HepG2 (cell line): Measurements from ENCODE around the gene NATD1. TPM values are rescaled to one million over a fixed set of nuclear protein-coding genes. Genes with fewer than 3 reads are reported as not detected.

ENCODE experiments used
- ATF4 ChIP-seq, 2 experiments: fragments of 450-650 bp in 1 of 2; sonication (generic) in 1 of 2; formaldehyde crosslinking; IDR thresholded peaks; 2 replicates each; pipeline versions ENCODE4 v1.5.0 to v1.8.0; 2020 to 2022; ENCODE audit warnings: mild to moderate bottlenecking in 1 of 2, missing genetic modification reagents in 1 of 2
- DMAP1 ChIP-seq: IDR thresholded peaks from 2 replicates; pipeline ENCODE4 v1.6.1; 2016
- PHF5A ChIP-seq: IDR thresholded peaks from one replicate; pipeline ENCODE4 v1.6.1; 2018; ENCODE audit warnings: low read depth, missing genetic modification reagents; ENCODE audit not compliant: unreplicated experiment
- PREB ChIP-seq: sonication (generic); formaldehyde crosslinking; IDR thresholded peaks from 2 replicates; pipeline ENCODE4 v1.4.0; 2020; ENCODE audit warnings: missing genetic modification reagents
- RXRB ChIP-seq: IDR thresholded peaks from 2 replicates; pipeline ENCODE4 v1.6.1; 2016; ENCODE audit warnings: borderline replicate concordance, missing genetic modification reagents, missing compliant biosample characterization
- TFDP2 ChIP-seq: sonication (generic); formaldehyde crosslinking; IDR thresholded peaks from 2 replicates; pipeline ENCODE4 v1.4.0; 2020; ENCODE audit warnings: missing genetic modification reagents
- ZBTB40 ChIP-seq, 2 experiments: fragments of 450-650 bp in 1 of 2; sonication (generic) in 1 of 2; formaldehyde crosslinking in 1 of 2; IDR thresholded peaks; 2 replicates each; pipeline versions ENCODE4 v1.6.1 to v1.8.0; 2016 to 2022; ENCODE audit warnings: antibody characterized with exemption in 1 of 2, mild to moderate bottlenecking in 1 of 2, missing genetic modification reagents in 1 of 2
- ZFP91 ChIP-seq: sonication (generic); formaldehyde crosslinking; IDR thresholded peaks from 2 replicates; pipeline ENCODE4 v1.9.0; 2022; ENCODE audit warnings: missing genetic modification reagents, mild to moderate bottlenecking, borderline replicate concordance
- ZNF101 ChIP-seq: sonication (generic); formaldehyde crosslinking; IDR thresholded peaks from 2 replicates; pipeline ENCODE4 v1.4.0; 2020; ENCODE audit warnings: mild to moderate bottlenecking, low read depth, missing genetic modification reagents, borderline replicate concordance
- ZNF414 ChIP-seq: sonication (generic); formaldehyde crosslinking; IDR thresholded peaks from 2 replicates; pipeline ENCODE4 v1.5.0; 2020; ENCODE audit warnings: missing genetic modification reagents
- ZNF598 ChIP-seq: sonication (generic); formaldehyde crosslinking; IDR thresholded peaks from 2 replicates; pipeline ENCODE4 v1.5.1; 2020; ENCODE audit warnings: mild to moderate bottlenecking, missing genetic modification reagents, borderline replicate concordance
- ZNF724P ChIP-seq: sonication (generic); formaldehyde crosslinking; IDR thresholded peaks from 2 replicates; pipeline ENCODE4 v1.8.0; 2022; ENCODE audit warnings: missing genetic modification reagents, borderline replicate concordance
- polyA plus RNA-seq, 8 experiments: library from polyadenylated mRNA; depleted of rRNA in 3 of 8; stranded (reverse) in 7 of 8; unstranded in 1 of 8; fragments of >200 nt; fragmentation: Illumina TruSeq in 4 of 8; extraction: Trizol in 4 of 8; gene quantifications; 2 replicates each; pipeline versions ENCODE4 v1.2.1 to v1.2.3, GENCODE V29; 2011 to 2016; ENCODE audit warnings: low read depth in 4 of 8, missing spikeins in 1 of 8, mixed read lengths in 1 of 8; ENCODE audit not compliant: insufficient read depth in 1 of 8
- total RNA-seq, 5 experiments: library from RNA; depleted of rRNA; stranded (reverse); fragments of >200 nt; fragmentation: Illumina TruSeq; extraction: Trizol; gene quantifications; 2 replicates each; pipeline ENCODE4 v1.2.3, GENCODE V29; 2016; ENCODE audit warnings: low read depth in 1 of 5

The NATD1 gene
- total and polyA plus RNA-seq, 2 of the 13 experiments (the other 11 are each of a cell fraction or from before 2014, with no cell fraction given) = 0.31 to 2.3 TPM

GRCh38 chr17:21275579-21276263 lies 22.5 kb upstream of the NATD1 start (continued):
- TF ChIP-seq ZBTB40 (IDR thresholded peaks at IDR 0.05) (no peak), ZBTB40 (CRISPR knock-in tag; IDR thresholded peaks at IDR 0.05) (peak; percentile 88), RXRB (CRISPR knock-in tag) (peak; percentile 46; the same call in 1 of the 2 replicates), PHF5A (CRISPR knock-in tag) (no peak), ZNF414 (CRISPR knock-in tag) (no peak), DMAP1 (peak; percentile 62; the same call in 1 of the 2 replicates), ZNF598 (CRISPR knock-in tag) (no peak), ZFP91 (peak; percentile 84; the same call in 1 of the 2 replicates), ZNF724P (CRISPR knock-in tag) (no peak), PREB (no peak), ATF4 (CRISPR knock-in tag; IDR thresholded peaks at IDR 0.05) (no peak), TFDP2 (CRISPR knock-in tag) (peak; percentile 50), ZNF101 (CRISPR knock-in tag) (no peak; the same call in 1 of the 2 replicates)
